Pulmonary artery endothelial cell (primary cell): ENCODE results near the gene CCDC83. TPM values are rescaled to one million over a fixed set of nuclear protein-coding genes. Genes with fewer than 3 reads are reported as not detected.
"Not testable (repeated sequence)": the region's sequence is repeated elsewhere in the genome, so short reads cannot be mapped to it uniquely, and the experiment has no call there.

Source experiments
- DNase-seq: peaks from one replicate; pipeline ENCODE4 v3.0.0-alpha.2; 2011; ENCODE audit warnings: low read depth, low spot score
- total RNA-seq: library from RNA; depleted of rRNA; stranded (reverse); fragments of >200 nt; gene quantifications from 2 replicates; pipeline ENCODE4 v1.2.3, GENCODE V29; 2014

The CCDC83 gene
- total RNA-seq, 1 donor from 2014 or later = not detected

DNA sequence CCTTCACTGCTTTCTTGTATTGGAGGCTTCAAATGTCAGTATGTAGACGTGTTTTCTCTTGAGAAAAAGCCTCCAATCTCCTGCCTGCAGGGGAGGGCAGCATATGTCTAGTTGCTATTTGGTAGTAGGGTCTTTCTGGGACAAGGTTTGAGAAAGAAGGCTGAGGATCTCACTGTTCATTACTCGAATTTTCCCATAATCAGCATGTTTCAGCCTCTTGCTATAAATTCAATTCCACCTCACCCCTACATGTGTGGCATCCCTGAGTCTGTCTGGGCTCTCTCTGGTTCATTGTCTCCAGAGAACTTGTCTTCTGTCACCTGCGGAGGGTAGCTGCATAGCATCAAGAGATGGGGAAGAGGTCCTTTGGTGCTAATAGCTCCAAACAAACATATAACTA is 19.5 kb upstream of the CCDC83 start:
- no peak for DNase-seq

GRCh38 chr11:85840932-85841331 is 14.3 kb upstream of the CCDC83 start:
- DNase-seq = not testable (repeated sequence)

GRCh38 chr11:85843929-85844328 is 11.3 kb upstream of the CCDC83 start:
- DNase-seq = no peak

- no peak for DNase-seq
Observed at GRCh38 chr11:85844439-85845123, 10.6 kb upstream of the CCDC83 start.

- DNase-seq = no peak
Observed at GRCh38 chr11:85845124-85845631, 10.0 kb upstream of the CCDC83 start.

DNA sequence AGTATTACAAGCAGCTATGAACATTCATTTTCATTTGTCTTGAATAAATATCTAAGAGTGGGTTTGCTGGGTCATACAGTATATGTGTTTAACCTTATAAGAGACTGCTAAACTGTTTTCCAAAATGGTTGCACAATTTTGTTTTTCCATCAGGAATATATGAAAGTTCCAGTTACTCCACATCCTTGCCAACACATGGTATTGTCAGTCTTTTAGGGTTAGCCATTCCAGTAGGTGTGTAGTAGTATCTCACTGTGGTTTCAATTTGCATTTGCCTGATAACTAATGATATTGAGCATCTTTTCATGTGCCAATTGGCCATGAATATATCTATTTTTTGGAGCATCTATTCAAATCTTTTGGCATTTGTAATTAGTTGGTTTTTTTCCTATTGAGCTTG is 7.7 kb upstream of the CCDC83 start:
- DNase-seq = no peak

DNA sequence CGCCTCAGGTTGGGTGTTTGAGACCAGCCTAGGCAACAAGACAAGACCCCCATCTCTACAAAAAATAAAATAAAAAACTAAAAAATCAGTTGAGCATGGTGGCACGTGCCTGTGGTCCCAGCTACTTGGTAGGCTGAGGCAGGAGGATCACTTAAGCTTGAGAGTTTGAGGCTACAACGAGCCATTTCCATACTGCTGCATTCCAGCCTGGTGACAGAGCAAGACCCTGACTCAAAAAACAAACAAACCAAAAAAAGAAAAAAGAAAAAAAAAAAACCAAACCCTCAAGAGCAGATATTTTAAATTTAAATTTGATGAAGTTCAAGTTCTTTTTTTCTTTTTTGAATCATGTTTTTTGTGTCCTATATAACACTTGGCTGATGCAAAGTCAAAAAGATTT is 7.2 kb upstream of the CCDC83 start:
- DNase-seq = no peak

DNA sequence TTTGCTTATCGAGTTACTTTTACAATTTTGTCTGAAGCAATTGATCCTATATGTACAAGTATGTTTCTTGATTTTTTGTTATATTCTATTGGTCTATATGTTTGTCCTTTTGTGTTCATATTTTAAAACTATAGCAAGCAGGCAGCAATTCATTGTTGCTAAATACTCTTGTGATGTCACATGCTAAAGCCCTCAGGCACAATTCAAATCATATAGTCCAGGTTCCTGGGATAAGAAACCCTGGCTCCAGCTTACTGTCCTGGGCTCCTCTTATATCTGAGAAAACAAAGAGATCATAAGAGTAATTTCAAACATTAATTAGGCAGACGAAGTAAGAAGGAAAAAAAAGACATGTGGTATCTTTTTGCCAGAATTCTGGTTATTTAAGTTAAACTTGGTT is 6.6 kb upstream of the CCDC83 start:
- no peak for DNase-seq

DNA sequence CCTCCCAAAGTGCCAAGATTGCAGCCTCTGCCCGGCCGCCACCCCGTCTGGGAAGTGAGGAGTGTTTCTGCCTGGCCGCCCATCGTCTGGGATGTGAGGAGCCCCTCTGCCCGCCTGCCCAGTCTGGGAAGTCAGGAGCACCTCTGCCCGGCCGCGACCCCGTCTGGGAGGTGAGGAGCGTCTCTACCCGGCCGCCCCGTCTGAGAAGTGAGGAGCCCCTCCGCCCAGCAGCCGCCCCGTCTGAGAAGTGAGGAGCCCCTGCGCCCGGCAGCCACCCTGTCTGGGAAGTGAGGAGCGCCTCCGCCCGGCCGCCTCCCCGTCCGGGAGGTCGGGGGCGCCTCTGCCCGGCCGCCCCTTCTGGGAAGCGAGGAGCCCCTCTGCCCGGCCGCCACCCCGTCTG is 2.4 kb upstream of the CCDC83 start:
- not testable (repeated sequence) for DNase-seq

DNA sequence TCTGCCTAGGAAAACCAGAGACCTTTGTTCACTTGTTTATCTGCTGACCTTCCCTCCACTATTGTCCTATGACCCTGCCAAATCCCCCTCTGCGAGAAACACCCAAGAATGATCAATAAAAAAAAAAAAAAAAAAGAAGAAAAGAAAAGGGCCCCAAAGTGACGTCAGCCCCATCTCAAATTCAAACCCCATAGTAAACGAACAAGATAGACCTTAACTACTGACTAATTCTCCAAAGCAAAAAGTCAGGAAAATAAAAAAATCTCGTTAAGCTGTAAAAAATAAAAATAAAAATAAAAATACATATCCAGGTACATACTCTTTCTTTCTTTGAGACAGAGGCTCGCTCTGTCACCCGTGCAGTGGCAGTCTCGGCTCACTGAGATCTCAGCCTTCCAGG is 1.6 kb upstream of the CCDC83 start:
- not testable (repeated sequence) for DNase-seq

DNA sequence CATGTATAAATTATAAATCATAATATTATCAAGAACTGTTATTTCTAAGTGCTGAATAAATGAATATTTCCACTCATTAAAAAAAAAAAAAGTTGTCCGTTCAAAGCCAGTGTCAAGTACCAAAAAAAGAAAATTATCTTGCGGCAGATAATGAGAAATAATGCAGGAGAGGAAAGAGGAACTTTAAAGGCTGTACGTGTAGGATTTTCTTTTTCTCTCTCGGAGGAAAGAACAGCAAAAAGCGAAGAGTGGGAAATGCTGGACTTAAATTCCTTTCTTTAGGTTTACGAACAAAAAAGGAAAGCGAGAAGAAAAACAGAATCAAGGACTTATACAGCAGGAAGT is 999 bp upstream of the CCDC83 start:
- DNase-seq = no peak

GRCh38 chr11:85854557-85855340 is 434 bp upstream of the CCDC83 start:
- DNase-seq = peak; percentile 75

- no peak for DNase-seq
Observed at GRCh38 chr11:85857098-85857497, 1.9 kb downstream of the CCDC83 start.

GRCh38 chr11:85859541-85859940 is 4.4 kb downstream of the CCDC83 start:
- DNase-seq = not testable (repeated sequence)

DNA sequence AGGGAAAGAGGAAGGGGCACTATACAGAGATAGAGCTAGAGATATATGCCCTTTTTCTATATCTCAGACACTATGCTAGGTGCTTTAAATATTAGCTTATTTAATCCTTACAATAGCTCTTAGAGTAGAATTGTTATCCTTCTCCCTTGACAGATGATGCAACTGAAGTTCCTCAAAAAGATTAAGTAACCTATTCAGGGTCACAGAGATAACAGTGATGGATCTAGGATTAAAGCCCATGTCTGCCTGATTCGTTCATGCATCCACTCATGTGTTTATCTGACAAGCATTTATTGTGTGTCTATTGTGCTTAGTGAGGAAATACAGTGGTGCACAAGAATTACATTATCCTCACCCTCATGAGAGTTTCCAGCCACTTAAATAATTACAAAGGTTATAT is 8.7 kb downstream of the CCDC83 start:
- no peak for DNase-seq

- no peak for DNase-seq
Observed at GRCh38 chr11:85866137-85866827, 11.1 kb downstream of the CCDC83 start.

DNA sequence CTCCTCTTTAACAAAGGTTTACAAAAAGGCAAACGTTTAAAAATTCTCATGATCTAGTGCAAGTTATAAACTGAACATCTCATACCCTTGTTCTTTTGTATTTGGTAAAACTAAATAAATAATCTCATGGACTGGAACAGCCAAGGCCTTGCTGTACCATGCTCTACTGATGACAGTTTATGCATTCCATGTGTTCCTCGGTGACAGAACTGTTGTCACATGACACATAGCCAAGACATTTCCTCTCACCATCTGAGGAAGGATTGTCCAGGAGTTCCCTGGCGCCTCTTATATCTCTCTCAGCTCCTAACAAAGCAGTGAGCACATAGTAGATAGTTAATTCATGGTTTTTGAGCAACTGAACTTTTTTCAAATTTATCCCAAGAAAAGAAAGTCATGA is 12.6 kb downstream of the CCDC83 start:
- DNase-seq = no peak

DNA sequence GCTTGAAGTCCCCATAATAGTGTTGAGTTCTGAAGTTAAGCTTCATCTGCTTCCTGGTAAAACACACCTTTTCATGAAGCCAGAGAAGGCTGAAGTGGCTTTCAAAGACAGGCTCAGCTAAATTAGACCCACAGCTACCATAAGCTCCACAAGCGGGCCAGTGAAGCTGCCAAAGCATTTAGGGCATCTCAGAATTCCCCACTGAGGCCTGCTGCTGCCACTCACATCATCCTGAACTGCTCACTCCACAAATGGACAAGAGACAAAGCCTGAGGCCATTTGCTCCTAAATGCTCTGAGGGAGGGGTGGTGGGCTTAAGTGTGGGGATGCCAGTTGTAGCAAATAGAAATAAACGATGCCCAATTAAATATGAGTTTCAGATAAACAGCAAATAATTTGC is 14.6 kb downstream of the CCDC83 start:
- no peak for DNase-seq

DNA sequence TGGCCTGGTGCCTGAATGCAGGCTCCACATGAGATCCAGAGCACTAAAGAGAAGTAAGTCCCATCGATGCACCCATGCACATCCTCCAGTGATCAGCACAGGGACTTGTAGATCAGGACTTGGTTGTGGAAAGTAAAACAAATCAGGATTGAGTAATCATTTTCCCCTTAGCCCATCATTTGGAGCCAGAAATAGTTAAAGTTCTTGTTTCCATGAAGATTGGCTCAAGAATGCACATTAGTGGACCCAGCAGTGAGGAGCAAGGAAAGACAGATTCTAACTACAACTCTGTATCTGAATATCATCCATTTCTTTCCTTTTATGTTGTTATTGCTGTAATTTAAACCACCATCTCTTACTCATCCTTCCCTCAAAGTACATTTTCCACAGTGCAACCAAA is 19.1 kb downstream of the CCDC83 start:
- DNase-seq = no peak

GRCh38 chr11:85875505-85875904 is 20.3 kb downstream of the CCDC83 start:
- DNase-seq = no peak

DNA sequence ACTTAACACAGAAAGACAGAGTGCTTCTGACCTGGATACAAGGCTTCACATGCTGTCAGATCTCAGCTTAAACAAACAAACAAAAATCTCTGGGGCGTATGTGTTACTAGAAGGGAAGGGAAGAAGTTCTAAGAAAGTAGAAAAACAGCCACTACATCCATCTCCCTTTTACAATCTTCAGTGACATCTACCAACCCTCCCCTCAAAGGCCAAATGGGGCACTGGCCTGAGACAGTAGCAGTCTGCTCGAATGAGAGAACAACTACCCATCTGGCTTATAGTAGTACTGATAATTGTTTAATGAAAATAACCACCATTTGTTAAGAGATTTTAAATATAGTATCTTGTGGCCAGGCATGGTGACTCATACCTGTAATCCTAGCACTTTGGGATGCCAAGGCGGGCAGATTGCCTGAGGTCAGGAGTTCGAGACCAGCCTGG is 29.4 kb downstream of the CCDC83 start:
- DNase-seq = no peak
